Measurements from ENCODE around the gene INTS2. TPM values are rescaled to one million over a fixed set of nuclear protein-coding genes. Genes with fewer than 3 reads are reported as not detected.

Gene INTS2
- total RNA-seq, 4 donors from 2014 or later = 3.3 to 12.0 (median 6.1) TPM

DNA sequence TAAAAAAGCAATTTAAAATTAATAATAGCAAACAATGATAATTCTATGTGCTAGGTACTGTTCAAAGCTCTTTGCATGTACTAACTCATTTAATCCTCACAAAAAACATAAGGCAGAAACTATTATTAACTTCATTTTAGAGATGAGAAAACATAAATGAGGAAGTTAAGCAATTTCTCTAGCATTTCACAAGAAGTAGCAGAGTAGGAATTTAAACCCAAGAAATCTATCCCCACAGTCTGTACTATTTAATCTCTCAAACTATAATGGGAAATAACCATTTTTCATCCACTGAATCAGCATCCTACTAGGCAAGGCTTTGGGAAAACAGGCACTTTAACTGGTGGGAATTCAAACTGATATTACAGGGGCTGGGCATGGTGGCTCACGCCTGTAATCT, 42.2 kb upstream of the INTS2 start:
- no peak overlapping the region for H3K4me3 ChIP-seq
- H3K27ac ChIP-seq = no peak overlapping the region
- H3K27me3 ChIP-seq = no peaks in the 10 kb centered on the region
- no peaks in the 10 kb centered on the region for H3K9me3 ChIP-seq
- no peaks in the 10 kb centered on the region for H3K4me1 ChIP-seq
- TF ChIP-seq CTCF (IDR thresholded peaks at IDR 0.05 in 4 of 5, conservative IDR thresholded peaks at IDR 0.05 in 1 of 5) (no peak), POLR2A (IDR thresholded peaks at IDR 0.05) (no peak)
- in situ Hi-C loops (cut with MboI; ENCODE audit: low sequenced_read_pairs in 4 of 4) (no loop called here), intact Hi-C loops (cut with DNase I; ENCODE audit: low total_unique reads) (no loop called here)
- DNase-seq (no peak), ATAC-seq (no peak)
- H3K36me3 ChIP-seq = peaks cover 0 to 81% of the 10 kb centered on the region in 2 donors

- intact Hi-C loops (cut with DNase I; ENCODE audit: low total_unique reads) (no loop called here), in situ Hi-C loops (cut with MboI; ENCODE audit: low sequenced_read_pairs in 4 of 4) (no loop called here)
- no peak for ATAC-seq
- no peak for DNase-seq
- no peaks in the 10 kb centered on the region for H3K9me3 ChIP-seq
- H3K27me3 ChIP-seq = no peaks in the 10 kb centered on the region
- TF ChIP-seq CTCF (IDR thresholded peaks at IDR 0.05 in 4 of 5, conservative IDR thresholded peaks at IDR 0.05 in 1 of 5) = no peak
- no peak for TF ChIP-seq POLR2A (IDR thresholded peaks at IDR 0.05)
- H3K4me1 ChIP-seq = no peaks in the 10 kb centered on the region
- no peak overlapping the region for H3K27ac ChIP-seq
- H3K36me3 ChIP-seq = peaks cover 0 to 87% of the 10 kb centered on the region in 2 donors
- H3K4me3 ChIP-seq = no peak overlapping the region
Measured at GRCh38 chr17:61968757-61969156, 41.0 kb upstream of the INTS2 start.

GRCh38 chr17:61967729-61968128, 39.9 kb upstream of the INTS2 start:
- H3K9me3 ChIP-seq = no peaks in the 10 kb centered on the region
- DNase-seq (no peak), ATAC-seq (no peak)
- TF ChIP-seq CTCF (IDR thresholded peaks at IDR 0.05 in 4 of 5, conservative IDR thresholded peaks at IDR 0.05 in 1 of 5) (no peak), POLR2A (IDR thresholded peaks at IDR 0.05) (no peak)
- H3K4me3 ChIP-seq = no peak overlapping the region
- no peak overlapping the region for H3K27ac ChIP-seq
- no peaks in the 10 kb centered on the region for H3K27me3 ChIP-seq
- no peaks in the 10 kb centered on the region for H3K4me1 ChIP-seq
- intact Hi-C loops (cut with DNase I; ENCODE audit: low total_unique reads) = no loop called here
- peaks cover 0 to 89% of the 10 kb centered on the region in 2 donors for H3K36me3 ChIP-seq
- in situ Hi-C loops (cut with MboI; ENCODE audit: low sequenced_read_pairs in 4 of 4) = no loop called here

DNA sequence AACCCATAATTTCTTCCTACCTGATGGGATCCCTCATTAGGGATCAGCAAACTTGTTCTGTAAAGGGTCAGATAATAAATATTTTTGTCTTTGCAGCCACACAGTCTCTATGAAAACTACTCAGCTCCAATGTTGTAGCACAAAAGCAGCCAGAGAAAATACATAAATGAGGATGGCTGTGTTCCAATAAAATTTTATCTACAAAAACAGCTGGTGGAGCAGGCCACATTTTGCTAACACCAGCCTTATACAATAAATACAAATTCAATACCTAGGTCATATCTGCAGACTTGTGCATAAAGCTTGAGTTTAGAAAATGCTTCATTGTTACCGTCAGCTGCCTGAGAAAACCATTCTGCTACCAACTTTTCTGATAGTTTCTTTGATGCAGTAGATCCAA, 38.4 kb upstream of the INTS2 start:
- ATAC-seq (no peak), DNase-seq (no peak)
- Histone ChIP-seq H3K4me3 (no peak overlapping the region), H3K36me3 (peaks cover 0 to 89% of the 10 kb centered on the region in 2 donors), H3K27me3 (no peaks in the 10 kb centered on the region), H3K4me1 (no peaks in the 10 kb centered on the region), H3K9me3 (no peaks in the 10 kb centered on the region), H3K27ac (no peak overlapping the region)
- in situ Hi-C loops (cut with MboI; ENCODE audit: low sequenced_read_pairs in 4 of 4) (no loop called here), intact Hi-C loops (cut with DNase I; ENCODE audit: low total_unique reads) (no loop called here)
- TF ChIP-seq CTCF (IDR thresholded peaks at IDR 0.05 in 4 of 5, conservative IDR thresholded peaks at IDR 0.05 in 1 of 5) = no peak
- no peak for TF ChIP-seq POLR2A (IDR thresholded peaks at IDR 0.05)

DNA sequence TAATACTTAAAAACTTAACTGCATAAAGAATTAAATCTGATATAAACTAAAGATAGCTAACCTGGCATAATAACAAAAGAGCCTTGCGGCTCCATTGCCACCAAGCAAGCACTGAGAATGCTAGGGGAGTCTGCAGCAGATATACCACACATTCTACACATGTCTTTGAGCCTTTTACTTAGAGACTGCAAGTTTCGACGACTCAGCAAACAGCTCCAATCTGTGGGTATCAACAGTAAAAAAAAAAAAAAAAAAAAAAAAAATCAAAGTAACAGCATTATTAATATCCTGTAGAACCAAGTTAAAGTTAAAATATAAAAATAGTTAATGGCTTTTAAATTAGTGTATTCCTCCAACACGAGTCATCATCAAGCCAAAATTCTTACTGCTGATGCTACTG, 27.8 kb upstream of the INTS2 start:
- Histone ChIP-seq H3K27me3 (no peaks in the 10 kb centered on the region), H3K36me3 (peaks cover 12 to 90% of the 10 kb centered on the region in 2 donors), H3K9me3 (no peaks in the 10 kb centered on the region), H3K4me3 (no peak overlapping the region), H3K4me1 (no peaks in the 10 kb centered on the region), H3K27ac (no peak overlapping the region)
- ATAC-seq = no peak
- TF ChIP-seq POLR2A (IDR thresholded peaks at IDR 0.05) (no peak), CTCF (IDR thresholded peaks at IDR 0.05 in 4 of 5, conservative IDR thresholded peaks at IDR 0.05 in 1 of 5) (no peak)
- DNase-seq = no peak
- in situ Hi-C loops (cut with MboI; ENCODE audit: low sequenced_read_pairs in 4 of 4) (no loop called here), intact Hi-C loops (cut with DNase I; ENCODE audit: low total_unique reads) (no loop called here)

Data from gastrocnemius medialis (tissue), 4 donors.